Naive B cell (primary cell): ENCODE data around the gene LANCL3. TPM values are rescaled to one million over a fixed set of nuclear protein-coding genes. Genes with fewer than 3 reads are reported as not detected.

ENCODE experiments used
- ATAC-seq, 2 donors: fragments of 150-1000 bp; cut with Tn5 transposase; 2 replicates each; pipeline ENCODE4 v1.10.0; 2021; ENCODE audit warnings: low read depth in 2 of 2, mild to moderate bottlenecking in 2 of 2, moderate library complexity in 2 of 2
- DNase-seq: peaks from one replicate; pipeline ENCODE4 v3.0.0; 2022
- H3K27ac Mint-ChIP-seq, 6 donors: one replicate each; pipeline ENCODE4 v1.8.0; 2020 to 2022; ENCODE audit warnings: mild to moderate bottlenecking in 6 of 6, mixed read lengths in 6 of 6, moderate library complexity in 5 of 6, inconsistent platforms in 2 of 6
- H3K27me3 Mint-ChIP-seq, 3 donors: one replicate each; pipeline ENCODE4 v1.8.0; 2021 to 2022; ENCODE audit warnings: mixed read lengths in 3 of 3, mild to moderate bottlenecking in 1 of 3
- H3K36me3 Mint-ChIP-seq, 2 donors: one replicate each; pipeline ENCODE4 v1.8.0; 2020 to 2022; ENCODE audit warnings: mixed read lengths in 2 of 2, inconsistent platforms in 1 of 2, mild to moderate bottlenecking in 1 of 2
- H3K4me1 Mint-ChIP-seq, 3 donors: one replicate each; pipeline ENCODE4 v1.8.0; 2020 to 2022; ENCODE audit warnings: mixed read lengths in 3 of 3, inconsistent platforms in 1 of 3, mild to moderate bottlenecking in 1 of 3, moderate library complexity in 1 of 3
- H3K4me3 Mint-ChIP-seq, 8 donors: one replicate each; pipeline ENCODE4 v1.8.0; 2020 to 2022; ENCODE audit warnings: mild to moderate bottlenecking in 8 of 8, mixed read lengths in 8 of 8, moderate library complexity in 8 of 8, inconsistent platforms in 2 of 8
- H3K9me3 Mint-ChIP-seq, 7 donors: one replicate each; pipeline ENCODE4 v1.8.0; 2020 to 2022; ENCODE audit warnings: mixed read lengths in 7 of 7, mild to moderate bottlenecking in 5 of 7, inconsistent platforms in 2 of 7, moderate library complexity in 1 of 7
- polyA plus RNA-seq, 6 donors: library from polyadenylated mRNA; unstranded; fragments of 300-500 nt; fragmentation: Illumina TruSeq; gene quantifications; one replicate each; pipeline ENCODE4 v1.2.3, GENCODE V29; 2021; ENCODE audit warnings: low read depth in 6 of 6

LANCL3 gene
- polyA plus RNA-seq, 6 donors from 2014 or later, result 0.03 to 0.19 TPM; not detected in 4

DNA sequence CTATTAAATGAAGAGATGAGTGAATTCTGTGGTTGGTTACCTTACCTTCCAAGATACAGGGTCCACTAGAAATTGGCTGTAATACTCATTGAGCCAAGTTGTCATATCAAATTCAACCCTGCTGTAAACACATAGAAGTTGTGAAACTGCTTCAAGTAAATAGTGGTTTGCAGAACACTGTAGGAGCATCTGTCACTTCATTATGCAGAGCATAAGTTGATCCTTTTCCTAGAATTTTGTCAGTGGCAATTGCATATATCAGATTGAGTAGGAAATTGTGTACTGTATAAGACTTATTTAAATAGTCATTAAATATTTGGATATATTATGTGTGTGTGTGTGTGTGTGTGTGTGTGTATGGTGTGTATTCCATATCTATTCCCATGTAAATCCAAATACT lies 105.3 kb downstream of the LANCL3 start:
- no peaks in the 10 kb centered on the region for H3K9me3 Mint-ChIP-seq
- H3K27me3 Mint-ChIP-seq, result peaks cover 0 to 16% (median 3%) of the 10 kb centered on the region in 3 donors
- H3K4me1 Mint-ChIP-seq, result no peaks in the 10 kb centered on the region
- no peaks in the 10 kb centered on the region for H3K36me3 Mint-ChIP-seq
- H3K27ac Mint-ChIP-seq, result no peak overlapping the region
- ATAC-seq, result no peak
- no peak for DNase-seq
- no peak overlapping the region for H3K4me3 Mint-ChIP-seq

- ATAC-seq, result no peak
- no peak overlapping the region for H3K27ac Mint-ChIP-seq
- no peaks in the 10 kb centered on the region for H3K4me1 Mint-ChIP-seq
- peaks cover 0 to 16% (median 3%) of the 10 kb centered on the region in 3 donors for H3K27me3 Mint-ChIP-seq
- H3K36me3 Mint-ChIP-seq, result no peaks in the 10 kb centered on the region
- no peak overlapping the region for H3K4me3 Mint-ChIP-seq
- H3K9me3 Mint-ChIP-seq, result no peaks in the 10 kb centered on the region
- no peak for DNase-seq
Observed at GRCh38 chrX:37677243-37677642, 105.8 kb downstream of the LANCL3 start.

DNA sequence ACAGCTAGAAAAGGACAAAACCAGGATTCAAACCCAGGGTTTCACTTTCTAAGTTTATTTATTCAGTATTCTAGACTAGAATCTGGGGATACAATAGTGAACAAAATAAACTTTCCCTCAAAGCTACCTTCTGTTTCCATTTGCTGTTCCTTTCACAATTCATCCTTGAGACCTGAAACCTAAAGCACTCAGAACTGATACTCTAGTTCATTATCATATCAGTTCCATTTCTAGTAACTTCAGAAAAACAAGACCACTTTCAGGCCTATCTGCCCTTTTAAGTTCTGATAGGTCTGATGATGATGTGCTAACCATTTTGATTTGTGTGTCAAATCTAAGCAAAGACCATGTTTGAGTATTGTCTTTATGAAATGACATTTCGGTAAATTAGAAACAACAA lies 106.3 kb downstream of the LANCL3 start:
- Mint-ChIP-seq H3K4me3 (no peak overlapping the region), H3K9me3 (no peaks in the 10 kb centered on the region), H3K36me3 (no peaks in the 10 kb centered on the region), H3K4me1 (no peaks in the 10 kb centered on the region), H3K27ac (no peak overlapping the region), H3K27me3 (peaks cover 0 to 16% (median 3%) of the 10 kb centered on the region in 3 donors)
- no peak for ATAC-seq
- DNase-seq, result no peak

GRCh38 chrX:37678574-37678973 lies 107.1 kb downstream of the LANCL3 start:
- ATAC-seq (no peak), DNase-seq (no peak)
- Mint-ChIP-seq H3K27ac (no peak overlapping the region), H3K4me3 (no peak overlapping the region), H3K9me3 (no peaks in the 10 kb centered on the region), H3K27me3 (peaks cover 0 to 16% (median 3%) of the 10 kb centered on the region in 3 donors), H3K4me1 (no peaks in the 10 kb centered on the region), H3K36me3 (no peaks in the 10 kb centered on the region)

GRCh38 chrX:37679230-37679629 lies 107.8 kb downstream of the LANCL3 start:
- Mint-ChIP-seq H3K4me3 (no peak overlapping the region), H3K4me1 (no peaks in the 10 kb centered on the region), H3K27ac (no peak overlapping the region), H3K27me3 (peaks cover 0 to 16% (median 3%) of the 10 kb centered on the region in 3 donors), H3K9me3 (no peaks in the 10 kb centered on the region), H3K36me3 (no peaks in the 10 kb centered on the region)
- ATAC-seq (no peak), DNase-seq (no peak)

DNA sequence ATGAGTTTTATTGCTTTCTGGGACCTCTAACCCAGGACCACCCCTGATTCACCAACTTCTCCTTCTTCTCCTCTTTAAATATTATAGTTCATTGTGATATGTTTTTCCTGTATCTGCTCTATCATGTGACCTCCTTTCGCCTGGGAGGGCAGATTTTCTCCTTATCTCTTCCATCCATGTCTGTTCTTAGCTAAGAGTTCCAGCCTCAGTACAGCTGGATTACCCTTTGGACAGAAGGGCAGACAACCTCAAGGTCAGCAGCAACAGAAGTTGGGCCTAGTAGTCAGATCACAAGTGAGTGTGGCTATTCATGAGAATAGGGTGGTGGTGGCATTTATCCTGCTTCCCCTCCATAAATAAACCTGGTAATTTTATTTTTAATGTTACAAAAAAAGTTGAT lies 108.4 kb downstream of the LANCL3 start:
- no peaks in the 10 kb centered on the region for H3K9me3 Mint-ChIP-seq
- H3K4me1 Mint-ChIP-seq, result no peaks in the 10 kb centered on the region
- no peaks in the 10 kb centered on the region for H3K36me3 Mint-ChIP-seq
- DNase-seq (no peak), ATAC-seq (no peak)
- no peak overlapping the region for H3K4me3 Mint-ChIP-seq
- H3K27ac Mint-ChIP-seq, result no peak overlapping the region
- peaks cover 0 to 16% (median 3%) of the 10 kb centered on the region in 3 donors for H3K27me3 Mint-ChIP-seq

GRCh38 chrX:37684426-37684825 lies 113.0 kb downstream of the LANCL3 start:
- ATAC-seq, result no peak
- Mint-ChIP-seq H3K27me3 (peaks cover 0 to 7% (median 3%) of the 10 kb centered on the region in 3 donors), H3K9me3 (no peaks in the 10 kb centered on the region), H3K27ac (no peak overlapping the region), H3K4me1 (no peaks in the 10 kb centered on the region), H3K36me3 (no peaks in the 10 kb centered on the region), H3K4me3 (peak overlapping the region in 5 of 8 donors; percentile 49 to 75 (median 58))
- no peak for DNase-seq

GRCh38 chrX:37684973-37685372 lies 113.5 kb downstream of the LANCL3 start:
- peaks cover 0 to 7% (median 3%) of the 10 kb centered on the region in 3 donors for H3K27me3 Mint-ChIP-seq
- H3K9me3 Mint-ChIP-seq, result no peaks in the 10 kb centered on the region
- H3K4me3 Mint-ChIP-seq, result peak overlapping the region; percentile 42 to 80 (median 62)
- no peak overlapping the region for H3K27ac Mint-ChIP-seq
- H3K36me3 Mint-ChIP-seq, result no peaks in the 10 kb centered on the region
- H3K4me1 Mint-ChIP-seq, result no peaks in the 10 kb centered on the region
- DNase-seq, result no peak
- no peak for ATAC-seq

DNA sequence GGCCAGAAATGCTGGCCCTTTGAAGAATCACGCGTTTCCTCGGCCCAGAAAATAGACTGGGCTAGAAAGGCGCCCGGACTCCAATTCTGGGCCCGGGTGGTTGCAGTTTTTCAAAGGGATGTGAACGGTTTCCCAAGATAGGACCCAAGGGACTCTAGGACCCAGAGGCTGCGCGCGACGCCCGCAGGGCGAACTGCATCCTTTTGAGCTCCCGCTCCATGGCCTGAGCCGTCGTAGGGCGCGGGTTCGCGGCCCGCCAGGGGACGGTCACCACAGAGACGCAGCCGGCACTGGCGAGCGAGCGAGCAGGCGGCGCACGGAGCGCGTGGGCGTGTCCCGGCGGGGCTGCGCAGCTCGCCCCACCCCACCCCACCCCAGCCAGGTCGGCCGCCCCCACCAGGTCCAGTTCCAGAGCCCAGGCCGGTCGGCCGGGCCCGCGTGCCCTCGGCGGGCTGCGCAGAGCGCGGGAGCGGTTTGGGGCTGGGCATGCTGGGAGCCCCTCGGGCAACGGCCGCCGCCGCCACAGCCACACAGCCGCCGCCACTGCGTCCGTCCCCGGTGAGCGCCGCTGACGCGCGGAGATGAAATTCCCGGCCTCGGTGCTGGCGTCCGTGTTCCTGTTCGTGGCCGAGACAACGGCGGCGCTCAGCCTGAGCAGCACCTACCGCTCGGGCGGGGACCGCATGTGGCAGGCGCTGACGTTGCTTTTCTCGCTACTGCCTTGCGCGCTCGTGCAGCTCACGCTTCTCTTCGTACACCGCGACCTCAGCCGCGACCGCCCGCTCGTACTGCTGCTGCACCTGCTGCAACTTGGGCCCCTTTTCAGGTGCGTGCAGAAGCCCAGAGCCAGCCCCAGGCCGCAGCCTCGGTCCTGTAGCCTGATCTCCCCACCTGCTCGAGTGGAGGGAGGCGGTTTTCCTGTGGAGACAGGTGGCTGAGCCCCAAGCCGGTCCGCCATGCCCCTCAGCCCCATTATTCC lies 114.2 kb downstream of the LANCL3 start, which contains the start of gene XK:
XK (plus strand) TSS at position 411 of the 979 bp plus-strand sequence; CDS start at position 582, 171 bp downstream.
- ATAC-seq (peak; percentile 86 to 90), DNase-seq (peak; percentile 44)
- peak within 1 kb of the TSS in 2 of 6 donors; percentile 36 to 80 for H3K27ac Mint-ChIP-seq
- H3K4me3 Mint-ChIP-seq, result peak within 1 kb of the TSS; percentile 73 to 88 (median 80)
- peaks cover 0 to 7% (median under 1%) of the 10 kb centered on the region in 3 donors for H3K27me3 Mint-ChIP-seq
- no peaks in the 10 kb centered on the region for H3K36me3 Mint-ChIP-seq
- no peaks in the 10 kb centered on the region for H3K4me1 Mint-ChIP-seq
- no peaks in the 10 kb centered on the region for H3K9me3 Mint-ChIP-seq

GRCh38 chrX:37686369-37686995 lies 115.0 kb downstream of the LANCL3 start:
- H3K27ac Mint-ChIP-seq, result no peak overlapping the region

GRCh38 chrX:37686996-37687395 lies 115.5 kb downstream of the LANCL3 start:
- Mint-ChIP-seq H3K27ac (no peak overlapping the region), H3K4me3 (peak overlapping the region in 4 of 8 donors; percentile 44 to 81 (median 74)), H3K4me1 (no peaks in the 10 kb centered on the region), H3K27me3 (no peaks in the 10 kb centered on the region), H3K9me3 (no peaks in the 10 kb centered on the region), H3K36me3 (no peaks in the 10 kb centered on the region)
- DNase-seq (no peak), ATAC-seq (no peak)

More at GRCh38 chrX:37686369-37686995, 115.0 kb downstream of the LANCL3 start:
- H3K36me3 Mint-ChIP-seq, result no peaks in the 10 kb centered on the region
- ATAC-seq (no peak), DNase-seq (no peak)
- peaks cover 0 to 4% (median 0%) of the 10 kb centered on the region in 3 donors for H3K27me3 Mint-ChIP-seq
- no peaks in the 10 kb centered on the region for H3K9me3 Mint-ChIP-seq
- peak overlapping the region; percentile 73 to 88 (median 80) for H3K4me3 Mint-ChIP-seq
- no peaks in the 10 kb centered on the region for H3K4me1 Mint-ChIP-seq

GRCh38 chrX:37690119-37690518 lies 118.7 kb downstream of the LANCL3 start:
- Mint-ChIP-seq H3K27me3 (peaks cover 0 to 8% (median 0%) of the 10 kb centered on the region in 3 donors), H3K27ac (no peak overlapping the region), H3K9me3 (no peaks in the 10 kb centered on the region), H3K36me3 (no peaks in the 10 kb centered on the region), H3K4me3 (no peak overlapping the region), H3K4me1 (no peaks in the 10 kb centered on the region)
- ATAC-seq (no peak), DNase-seq (no peak)

DNA sequence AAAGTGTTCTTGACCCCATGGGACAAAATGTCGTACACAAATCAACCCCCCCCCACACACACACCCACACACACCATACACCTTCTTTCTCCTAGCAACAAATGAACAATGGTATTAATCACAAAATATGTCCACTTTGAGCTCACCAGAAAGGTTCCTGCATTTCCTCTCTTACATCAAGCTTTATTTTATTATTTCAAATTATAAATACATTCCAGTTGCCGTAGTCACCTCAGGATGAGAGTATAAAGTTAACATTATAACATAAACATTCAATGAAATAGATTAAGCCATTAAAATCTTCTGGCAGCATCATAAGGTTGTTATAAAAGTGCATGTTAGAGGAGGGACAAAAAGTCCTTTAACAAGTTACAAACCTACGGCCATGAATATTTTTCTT lies 121.5 kb downstream of the LANCL3 start:
- no peak for DNase-seq
- Mint-ChIP-seq H3K9me3 (peaks cover 0 to 2% (median 0%) of the 10 kb centered on the region in 7 donors), H3K4me3 (no peak overlapping the region), H3K27me3 (peaks cover 0 to 14% (median 0%) of the 10 kb centered on the region in 3 donors), H3K36me3 (no peaks in the 10 kb centered on the region), H3K4me1 (no peaks in the 10 kb centered on the region), H3K27ac (no peak overlapping the region)
- ATAC-seq, result no peak
